A673 (cell line): ENCODE results near the gene LARP7.

ENCODE experiments used
- CTCF ChIP-seq: fragments of 300-800, 200-600 bp; sonication (generic); conservative IDR thresholded peaks from 2 replicates; pipeline ENCODE4 v1.5.1; 2017; ENCODE audit warnings: low read depth, mild to moderate bottlenecking, antibody characterized with exemption, low read length, moderate library complexity, mixed read lengths
- EZH2 ChIP-seq: fragments of 200-600 bp; sonication (generic); IDR thresholded peaks from 2 replicates; pipeline ENCODE4 v1.6.1; 2017; ENCODE audit warnings: borderline replicate concordance, low read depth, mild to moderate bottlenecking, mixed read lengths, antibody characterized with exemption, low read length; ENCODE audit not compliant: poor library complexity, severe bottlenecking

- no peak for TF ChIP-seq CTCF
- TF ChIP-seq EZH2, result no peak
Observed at GRCh38 chr4:112616984-112617383, 20.0 kb upstream of the LARP7 start.
